ENCODE measurements around the gene RNF5. TPM values are rescaled to one million over a fixed set of nuclear protein-coding genes. Genes with fewer than 3 reads are reported as not detected.

Gene RNF5
- total and polyA plus RNA-seq, 12 donors, result 53.0 to 132 (median 82.7) TPM

- intact Hi-C loops (cut with DNase I), result loop anchor here in 5 of 10 donors (1.0 to 5.0 kb wide), 5 partner anchors 16 to 777 kb away; partner anchors contain the start of genes ATF6B (in 2 of the 5), FKBPL (in 1 of the 5) and RNF5 (in 1 of the 5)
- Histone ChIP-seq H3K9me3 (no peaks in the 10 kb centered on the region), H3K4me3 (peak overlapping the region in 8 of 10 donors; percentile 24 to 76 (median 60)), H3K27ac (peak overlapping the region; percentile 67 to 100 (median 96)), H3K36me3 (peaks cover 0 to 42% (median 0%) of the 10 kb centered on the region in 9 donors), H3K4me1 (peaks cover 13 to 72% (median 54%) of the 10 kb centered on the region in 9 donors), H3K27me3 (no peaks in the 10 kb centered on the region)
- WGBS, 2 donors, result 16 to 17% methylated on average over 15 of the region's 15 CpGs
- DNase-seq, result peak in 1 of 2 donors; percentile 59
- TF ChIP-seq CTCF (IDR thresholded peaks at IDR 0.05), result peak in 6 of 9 donors; percentile 23 to 60 (median 38)
- no peak for ATAC-seq
These were observed 16.8 kb downstream of the RNF5 start for GRCh38 chr6:32194825-32195651.

- Histone ChIP-seq H3K27ac (peak overlapping the region; percentile 98 to 100 (median 99)), H3K9me3 (no peaks in the 10 kb centered on the region), H3K36me3 (peaks cover 0 to 47% (median 0%) of the 10 kb centered on the region in 9 donors), H3K4me1 (peaks cover 11 to 68% (median 52%) of the 10 kb centered on the region in 9 donors), H3K27me3 (no peaks in the 10 kb centered on the region), H3K4me3 (peak overlapping the region in 7 of 10 donors; percentile 65 to 79 (median 75))
- WGBS, 2 donors, result 0% methylated on average over 25 of the region's 25 CpGs
- intact Hi-C loops (cut with DNase I), result loop anchor here in 3 of 10 donors (1.0 to 5.0 kb wide), 4 partner anchors 17 to 777 kb away; partner anchors contain the start of genes FKBPL (in 1 of the 3) and RNF5 (in 1 of the 3)
- peak; percentile 45 to 82 (median 64) for TF ChIP-seq CTCF (IDR thresholded peaks at IDR 0.05)
- peak; percentile 100 for DNase-seq
- peak in 6 of 8 donors; percentile 85 to 95 (median 86) for ATAC-seq
These were observed 17.4 kb downstream of the RNF5 start for GRCh38 chr6:32195652-32195901.

- intact Hi-C loops (cut with DNase I), result loop anchor here in 3 of 10 donors (1.0 to 5.0 kb wide), 4 partner anchors 17 to 776 kb away; partner anchors contain the start of genes FKBPL (in 1 of the 3) and RNF5 (in 1 of the 3)
- peaks cover 6 to 63% (median 47%) of the 10 kb centered on the region in 9 donors for H3K4me1 ChIP-seq
- 0 to 1% methylated on average over 58 of the region's 58 CpGs for WGBS, 2 donors
These were observed 17.9 kb downstream of the RNF5 start for GRCh38 chr6:32195902-32196681.

More at GRCh38 chr6:32195902-32196681, 17.9 kb downstream of the RNF5 start:
- no peak for TF ChIP-seq CTCF (IDR thresholded peaks at IDR 0.05)
- peak overlapping the region; percentile 98 to 100 (median 99) for H3K27ac ChIP-seq
- peaks cover 0 to 52% (median 0%) of the 10 kb centered on the region in 9 donors for H3K36me3 ChIP-seq
- peak overlapping the region; percentile 51 to 79 (median 70) for H3K4me3 ChIP-seq
- H3K27me3 ChIP-seq, result peaks cover 0 to 5% (median 0%) of the 10 kb centered on the region in 7 donors
- H3K9me3 ChIP-seq, result no peaks in the 10 kb centered on the region
- ATAC-seq (peak; percentile 37 to 89 (median 74)), DNase-seq (peak; percentile 92 to 98)

All from heart right ventricle (tissue), 16 donors.